LNCAP (cell line): ENCODE results near the gene ZFP14.

Experiments
- TF ChIP-seq, protein P1 (sequence below): fragments of 450-650 bp; IDR thresholded peaks from 2 replicates; pipeline ENCODE4 v1.5.1; 2017; ENCODE audit warnings: mild to moderate bottlenecking

Gene ZFP14

DNA sequence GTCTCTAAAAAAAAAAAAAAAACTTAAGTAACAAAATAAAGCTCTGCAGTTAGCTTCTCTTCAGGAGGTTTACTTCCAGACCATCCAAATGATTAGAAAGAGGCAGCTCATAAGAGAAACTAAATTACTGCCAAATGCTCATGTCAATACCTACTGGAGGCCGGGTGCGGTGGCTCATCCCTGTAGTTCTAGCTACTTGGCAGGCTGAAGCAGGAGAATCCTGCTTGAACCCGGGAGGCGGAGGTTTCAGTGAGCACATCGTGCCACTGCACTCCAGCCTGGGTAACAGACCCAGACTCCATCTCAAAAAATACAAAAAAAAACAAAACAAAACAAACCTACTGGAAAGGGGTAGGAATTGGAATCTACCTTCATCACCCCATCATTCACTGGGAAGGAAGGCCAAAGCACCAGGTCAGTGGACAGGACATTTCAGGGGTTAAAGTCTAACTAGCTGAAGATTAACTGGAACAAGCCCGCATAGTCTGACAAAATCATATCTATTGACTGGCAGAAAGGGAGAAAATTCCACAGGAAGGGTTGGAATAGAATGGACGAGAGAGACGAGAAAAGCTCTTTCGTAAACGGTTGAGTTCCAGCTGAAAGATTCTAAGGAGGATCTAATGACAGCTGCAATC lies 1.3 kb downstream of the ZFP14 start:
- TF ChIP-seq, protein P1, sequence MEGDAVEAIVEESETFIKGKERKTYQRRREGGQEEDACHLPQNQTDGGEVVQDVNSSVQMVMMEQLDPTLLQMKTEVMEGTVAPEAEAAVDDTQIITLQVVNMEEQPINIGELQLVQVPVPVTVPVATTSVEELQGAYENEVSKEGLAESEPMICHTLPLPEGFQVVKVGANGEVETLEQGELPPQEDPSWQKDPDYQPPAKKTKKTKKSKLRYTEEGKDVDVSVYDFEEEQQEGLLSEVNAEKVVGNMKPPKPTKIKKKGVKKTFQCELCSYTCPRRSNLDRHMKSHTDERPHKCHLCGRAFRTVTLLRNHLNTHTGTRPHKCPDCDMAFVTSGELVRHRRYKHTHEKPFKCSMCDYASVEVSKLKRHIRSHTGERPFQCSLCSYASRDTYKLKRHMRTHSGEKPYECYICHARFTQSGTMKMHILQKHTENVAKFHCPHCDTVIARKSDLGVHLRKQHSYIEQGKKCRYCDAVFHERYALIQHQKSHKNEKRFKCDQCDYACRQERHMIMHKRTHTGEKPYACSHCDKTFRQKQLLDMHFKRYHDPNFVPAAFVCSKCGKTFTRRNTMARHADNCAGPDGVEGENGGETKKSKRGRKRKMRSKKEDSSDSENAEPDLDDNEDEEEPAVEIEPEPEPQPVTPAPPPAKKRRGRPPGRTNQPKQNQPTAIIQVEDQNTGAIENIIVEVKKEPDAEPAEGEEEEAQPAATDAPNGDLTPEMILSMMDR: no peak

DNA sequence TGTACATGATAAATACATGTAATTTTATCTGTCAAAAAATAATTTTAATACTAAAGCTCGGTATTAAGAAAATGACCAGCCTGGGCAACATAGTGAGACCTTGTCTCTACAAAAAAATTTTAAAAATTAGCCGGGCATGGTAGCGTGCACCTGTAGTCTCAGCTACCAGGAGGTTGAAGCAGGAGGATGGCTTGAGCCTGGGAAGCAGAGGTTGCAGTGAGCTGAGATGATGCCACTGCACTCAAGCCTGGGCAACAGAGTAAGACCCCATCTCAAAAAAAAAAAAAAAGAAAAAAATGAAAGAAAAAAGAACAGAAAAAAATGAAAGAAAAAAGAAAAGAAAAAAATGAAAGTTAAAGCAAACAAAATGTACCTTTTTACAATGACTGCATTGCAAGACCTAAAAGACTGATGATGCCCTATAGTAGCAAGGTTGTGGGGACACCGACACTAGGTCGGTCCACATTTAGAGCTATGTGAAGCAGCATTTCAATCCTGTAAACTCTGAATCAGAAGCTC lies 5.3 kb downstream of the ZFP14 start:
- TF ChIP-seq, protein P1: no peak

DNA sequence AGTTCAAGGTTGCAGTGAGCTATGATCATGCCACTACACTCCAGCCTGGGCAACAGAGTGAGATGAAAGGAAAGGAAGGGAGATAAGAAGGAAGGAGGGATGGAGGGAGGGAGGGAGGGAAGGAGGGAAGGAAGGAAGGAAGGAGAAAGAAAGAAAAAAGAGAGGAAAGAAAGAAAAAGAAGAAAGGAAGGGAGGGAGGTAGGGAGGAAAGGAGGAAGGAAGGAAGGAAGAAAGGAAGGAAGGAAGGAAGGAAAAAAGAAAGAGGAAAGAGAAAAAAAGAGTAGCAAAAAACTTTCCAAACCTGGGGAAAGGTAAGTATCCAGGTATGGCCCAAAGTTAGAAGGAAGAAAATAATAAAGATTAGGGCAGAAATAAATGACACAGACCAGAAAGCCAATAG lies 7.1 kb downstream of the ZFP14 start:
- TF ChIP-seq, protein P1: no peak

DNA sequence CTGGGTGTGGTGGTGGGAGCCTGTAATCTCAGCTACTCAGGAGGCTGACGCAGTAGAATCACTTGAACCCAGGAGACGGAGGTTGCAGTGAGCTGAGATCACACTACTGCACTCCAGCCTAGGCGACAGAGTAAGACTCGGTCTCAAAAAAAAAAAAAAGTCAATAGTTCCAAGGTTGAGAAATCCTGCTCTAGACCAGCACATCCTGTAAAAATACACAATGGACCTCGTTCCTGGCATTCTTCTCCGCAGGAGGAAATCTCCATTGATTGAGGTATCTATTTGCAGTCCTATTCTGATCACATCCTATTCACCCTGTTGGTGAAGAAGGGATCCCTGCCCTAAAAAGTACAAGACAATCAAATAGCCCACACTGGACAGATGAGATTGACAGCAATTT lies 15.2 kb downstream of the ZFP14 start:
- TF ChIP-seq, protein P1: no peak

DNA sequence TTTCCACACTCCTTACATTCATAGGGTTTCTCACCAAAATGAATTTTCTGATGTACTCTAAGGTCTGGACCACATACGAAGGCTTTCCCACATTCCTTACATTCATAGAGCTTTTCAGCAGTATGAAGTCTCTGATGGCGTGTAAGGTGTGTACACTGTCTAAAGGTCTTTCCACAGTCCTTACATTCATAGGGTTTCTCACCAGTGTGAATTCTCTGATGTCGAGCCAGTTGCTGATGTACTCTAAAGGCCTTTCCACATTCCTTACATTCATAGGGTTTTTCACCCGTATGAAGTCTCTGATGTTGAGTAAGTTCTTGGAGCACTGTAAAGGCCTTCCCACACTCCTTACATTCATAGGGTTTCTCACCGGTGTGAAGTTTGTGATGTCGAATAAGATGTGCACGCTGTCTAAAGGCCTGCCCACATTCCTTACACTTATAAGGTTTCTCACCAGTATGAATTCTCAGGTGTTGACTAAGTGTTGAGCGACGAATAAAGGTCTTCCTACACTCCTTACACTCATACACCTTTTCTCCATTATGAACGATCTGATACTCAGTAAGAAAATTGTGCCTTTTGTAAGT lies 38.1 kb downstream of the ZFP14 start:
- TF ChIP-seq, protein P1: no peak

DNA sequence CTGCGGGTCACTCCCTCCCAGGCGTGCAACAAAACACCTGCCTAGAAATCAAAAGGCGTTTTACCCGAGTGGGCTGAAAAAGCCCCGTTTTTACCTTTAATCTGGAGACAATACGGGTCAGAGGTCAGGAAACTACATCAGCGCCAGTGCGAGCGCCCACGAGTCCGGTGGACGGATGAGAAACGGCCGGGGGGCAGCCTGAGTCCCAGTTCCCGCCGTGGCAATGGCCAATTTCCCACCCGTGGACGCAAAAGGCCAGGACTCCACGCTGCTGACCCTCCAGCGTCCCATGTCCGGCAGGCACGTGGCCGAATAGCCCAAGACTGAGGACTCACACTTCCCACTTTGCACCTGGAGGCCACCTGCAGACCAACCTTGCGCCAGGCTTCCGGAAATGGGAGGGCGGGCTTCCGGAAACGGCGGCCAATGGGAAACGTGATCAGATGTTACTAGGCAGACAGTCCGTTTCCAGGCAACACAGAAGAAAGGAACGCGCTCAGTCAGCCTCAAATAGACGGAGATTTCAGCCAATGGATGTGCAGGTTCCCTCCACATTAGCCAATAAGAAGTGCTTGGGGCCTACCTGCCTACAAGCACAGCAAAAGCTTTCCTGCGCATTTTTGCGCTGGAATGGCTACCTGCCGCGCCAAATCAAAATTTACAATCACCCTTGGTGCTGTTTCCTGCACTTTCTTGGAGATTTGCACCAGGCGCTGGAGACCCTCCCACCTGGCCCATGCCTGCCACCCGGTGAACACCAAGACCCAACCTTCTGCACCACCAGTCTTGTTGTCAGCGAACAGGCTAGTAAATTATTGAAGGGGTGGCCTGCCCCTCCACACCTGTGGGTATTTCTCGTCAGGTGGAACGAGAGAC lies 47.4 kb downstream of the ZFP14 start:
- TF ChIP-seq, protein P1: no peak

DNA sequence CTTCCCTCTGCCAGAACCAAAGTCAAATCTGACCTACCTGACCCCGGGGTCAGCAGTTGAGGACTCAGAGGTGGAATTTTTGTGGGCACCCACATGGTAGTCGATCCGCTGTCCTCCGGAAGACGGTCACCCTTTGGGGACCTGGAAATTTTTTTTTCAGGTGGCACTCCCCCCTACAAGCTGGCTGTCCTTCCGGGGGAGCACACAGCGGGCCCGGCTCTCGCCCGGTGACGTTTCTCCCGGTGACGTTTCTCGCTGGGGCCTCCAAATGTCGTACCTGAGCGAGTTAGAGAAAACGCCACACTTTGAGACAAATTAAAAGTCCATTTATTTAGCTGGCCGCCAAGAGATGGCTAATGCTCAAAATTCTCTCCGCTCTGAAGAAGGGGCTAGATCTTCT lies 48.8 kb downstream of the ZFP14 start:
- TF ChIP-seq, protein P1: no peak
